NK-92 treated with Interleukin-12 subunit alpha and Interleukin-12 subunit beta, amount 100 ng/mL, for 24 hours (cell line): ENCODE measurements around the gene GRB14.

Experiments used
- DNase-seq: peaks from one replicate; lab custom pipeline; 2025; lab: John Stamatoyannopoulos, UW

Gene GRB14

GRCh38 chr2:164613321-164613982 lies 7.8 kb downstream of the GRB14 start:
- DNase-seq: no peak

GRCh38 chr2:164609790-164610189 lies 11.5 kb downstream of the GRB14 start:
- DNase-seq: no peak

DNA sequence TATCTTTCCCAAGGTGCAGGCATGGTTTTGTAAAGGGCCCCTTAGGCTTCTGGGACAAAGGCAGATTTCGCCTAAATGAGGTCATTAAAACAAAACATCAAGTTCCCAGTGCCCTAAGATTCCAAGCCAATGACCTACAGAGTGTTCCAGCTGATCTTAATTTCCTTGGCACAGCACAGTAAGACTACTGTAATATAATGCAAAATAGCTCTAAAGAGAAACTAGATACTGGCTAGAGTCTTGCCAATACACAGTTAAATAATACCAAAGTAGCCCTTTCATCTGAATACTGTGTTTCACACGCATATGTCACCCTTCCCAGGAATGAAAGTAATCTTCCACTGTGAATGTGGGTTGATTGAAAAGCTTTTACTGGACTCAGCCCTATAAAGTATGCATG lies 14.7 kb downstream of the GRB14 start:
- no peak for DNase-seq

- DNase-seq: no peak
Observed at GRCh38 chr2:164605295-164605694, 16.0 kb downstream of the GRB14 start.

GRCh38 chr2:164600763-164601162 lies 20.5 kb downstream of the GRB14 start:
- DNase-seq: no peak

DNA sequence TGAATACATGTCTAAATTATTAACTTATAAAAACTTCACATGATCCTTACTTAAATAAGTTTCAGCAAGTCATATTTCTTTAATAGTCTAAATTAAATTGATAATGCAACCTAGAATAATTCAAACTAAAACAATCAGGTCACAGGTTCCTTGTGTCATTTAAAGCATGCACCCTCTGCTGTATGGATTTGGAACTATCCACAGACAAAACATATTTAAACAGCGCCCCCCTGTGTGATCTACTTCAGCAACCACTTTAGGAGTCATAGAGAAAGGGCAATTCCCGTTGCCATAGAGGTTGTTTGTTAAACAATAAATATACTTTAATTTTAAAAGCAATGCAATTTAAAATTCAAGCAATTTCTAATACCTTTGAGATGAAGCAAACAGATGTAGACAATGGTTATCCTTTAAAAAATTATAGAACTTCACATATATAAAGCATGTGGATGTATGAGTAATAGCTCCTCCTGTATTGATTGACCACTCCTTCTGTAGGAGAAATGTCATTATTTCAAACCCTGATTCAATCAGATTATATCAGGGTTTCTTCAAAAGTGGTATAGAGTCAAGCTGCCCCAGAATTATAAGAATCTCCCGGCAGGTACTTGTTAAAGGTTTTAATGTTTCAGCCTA lies 21.2 kb downstream of the GRB14 start:
- no peak for DNase-seq

DNA sequence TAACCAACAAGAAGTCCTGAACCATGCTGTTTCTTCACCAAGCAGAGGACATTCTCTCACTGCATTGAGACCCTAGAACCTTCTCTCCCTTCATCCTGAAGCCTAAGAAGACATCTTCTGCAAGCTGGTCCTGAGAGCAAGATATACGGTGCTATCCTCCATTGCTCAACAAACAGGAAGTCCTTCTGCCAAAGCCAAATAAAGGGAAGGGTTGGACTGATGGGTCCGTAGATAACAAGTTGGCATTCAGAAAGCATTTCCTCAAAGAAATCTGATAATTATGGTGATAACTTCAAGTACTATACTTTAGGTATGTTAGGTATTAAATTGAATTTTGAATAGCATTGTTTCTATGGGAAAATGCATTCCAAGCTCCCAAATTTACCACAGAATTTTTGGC lies 23.3 kb downstream of the GRB14 start:
- no peak for DNase-seq

- DNase-seq: no peak
Observed at GRCh38 chr2:164595031-164595430, 26.3 kb downstream of the GRB14 start.

DNA sequence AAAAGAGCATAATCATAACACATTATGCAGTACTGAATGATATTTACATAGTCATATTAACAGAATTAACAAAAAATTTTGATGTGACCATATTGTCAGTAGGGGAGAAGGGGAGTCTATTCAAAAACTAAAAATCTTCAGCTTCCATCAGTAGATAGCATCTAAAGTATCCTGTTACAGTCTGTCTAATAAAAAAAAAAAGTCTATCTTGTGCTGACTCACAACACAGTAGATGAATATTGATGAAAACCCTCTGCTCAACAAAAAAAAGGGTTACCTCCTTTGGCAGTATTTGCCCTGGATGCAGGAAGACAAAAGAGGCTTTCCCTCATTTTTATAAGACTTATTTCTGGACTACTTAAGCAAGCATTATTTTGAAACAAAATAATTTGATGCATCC lies 27.3 kb downstream of the GRB14 start:
- DNase-seq: no peak

DNA sequence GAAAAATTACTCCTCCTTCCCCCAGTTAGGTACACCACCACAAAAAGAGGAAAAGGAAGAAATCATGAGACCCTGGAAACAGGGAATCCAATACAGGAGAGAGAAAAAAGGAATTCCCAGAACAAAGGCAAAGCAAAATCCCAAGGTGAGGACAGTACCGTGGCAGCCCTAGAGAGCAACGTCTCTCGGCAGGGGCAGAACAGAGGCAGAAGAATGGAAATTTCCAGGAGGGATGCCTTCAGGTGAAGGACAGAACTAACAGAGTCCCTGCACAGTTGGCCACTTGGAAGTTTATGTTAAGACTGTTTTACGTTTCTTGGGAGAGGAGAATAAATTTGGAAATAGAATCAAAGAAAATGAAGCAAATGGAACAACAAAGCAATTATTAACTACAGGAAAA lies 27.7 kb downstream of the GRB14 start:
- DNase-seq: no peak

GRCh38 chr2:164589522-164589921 lies 31.8 kb downstream of the GRB14 start:
- no peak for DNase-seq

- DNase-seq: no peak
Observed at GRCh38 chr2:164581050-164581449, 40.2 kb downstream of the GRB14 start.

- no peak for DNase-seq
Observed at GRCh38 chr2:164574931-164575330, 46.4 kb downstream of the GRB14 start.

DNA sequence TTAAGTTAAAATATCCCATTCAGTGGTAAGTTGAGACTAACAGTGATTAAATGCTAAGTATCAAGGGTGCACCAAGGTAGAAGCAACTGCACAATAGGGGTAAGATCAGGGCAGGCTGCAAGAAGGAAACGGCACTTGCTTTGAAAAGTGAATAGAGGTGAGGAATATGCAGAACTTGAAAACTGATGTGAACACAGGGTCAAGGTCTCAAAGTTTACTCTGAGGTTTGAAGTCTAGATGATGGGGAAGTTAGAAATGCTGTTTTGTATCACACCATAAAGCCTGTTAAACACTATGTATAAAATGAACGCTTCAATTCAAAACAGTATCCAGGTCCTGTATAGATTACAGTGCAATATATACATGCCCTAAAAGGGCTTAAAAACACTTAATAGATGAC lies 50.8 kb downstream of the GRB14 start:
- DNase-seq: no peak

GRCh38 chr2:164569378-164569777 lies 51.9 kb downstream of the GRB14 start:
- DNase-seq: no peak

GRCh38 chr2:164568317-164568716 lies 53.0 kb downstream of the GRB14 start:
- no peak for DNase-seq

DNA sequence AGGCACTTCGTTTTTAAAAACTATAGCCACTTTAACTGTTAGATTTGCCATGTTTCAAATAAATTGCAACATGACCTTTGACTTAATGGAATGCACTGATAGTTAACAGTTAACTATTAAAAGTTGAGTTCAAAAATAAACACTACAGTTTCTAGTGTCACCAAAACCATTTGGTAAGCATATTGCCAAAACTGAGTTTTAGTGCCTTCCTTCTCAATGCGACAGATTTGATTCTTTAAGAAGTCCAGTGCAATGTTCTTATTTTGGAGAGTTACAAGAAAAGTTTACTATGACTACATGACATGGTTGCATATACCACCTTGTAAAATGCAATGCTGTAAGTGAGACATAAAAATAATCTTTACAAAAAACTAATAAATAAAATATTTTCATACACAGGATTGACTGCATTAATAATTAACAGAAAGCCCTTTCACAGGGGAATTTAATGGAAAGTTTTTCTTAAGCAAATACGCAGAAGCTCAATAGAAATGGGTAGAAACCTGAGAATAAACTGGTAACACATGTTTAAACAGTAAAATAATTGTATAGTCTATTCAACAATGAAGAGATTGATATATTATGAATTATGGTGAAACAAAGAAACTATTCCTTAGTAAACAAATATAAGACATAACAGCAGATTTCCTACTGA lies 53.8 kb downstream of the GRB14 start:
- DNase-seq: no peak

GRCh38 chr2:164565359-164565758 lies 55.9 kb downstream of the GRB14 start:
- no peak for DNase-seq

- DNase-seq: no peak
Observed at GRCh38 chr2:164562666-164563065, 58.6 kb downstream of the GRB14 start.

- no peak for DNase-seq
Observed at GRCh38 chr2:164561991-164562390, 59.3 kb downstream of the GRB14 start.

- no peak for DNase-seq
Observed at GRCh38 chr2:164561416-164561815, 59.9 kb downstream of the GRB14 start.

DNA sequence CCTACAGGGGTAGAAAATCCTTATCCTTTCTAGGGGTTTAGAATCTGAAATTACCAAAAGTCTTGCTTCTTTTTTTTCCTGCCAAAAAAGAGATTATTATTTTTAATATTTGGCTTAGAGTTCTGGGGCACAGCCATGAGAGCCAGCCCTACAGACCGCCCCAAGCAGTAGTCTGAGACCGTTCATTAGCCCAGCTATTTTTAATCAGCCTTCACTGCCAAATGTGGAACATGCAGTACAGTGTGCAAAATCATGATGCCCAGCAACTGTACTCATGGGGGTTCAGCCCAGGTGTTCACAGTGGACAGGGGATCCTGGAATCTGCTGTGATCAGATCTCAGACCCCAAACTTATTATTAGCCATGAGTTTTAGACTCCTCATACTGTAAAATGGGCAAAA lies 60.4 kb downstream of the GRB14 start:
- no peak for DNase-seq

- DNase-seq: no peak
Observed at GRCh38 chr2:164560181-164560792, 61.0 kb downstream of the GRB14 start.
